Measurements from ENCODE around the gene R3HCC1L.
A peak's percentile ranks its signal among the peaks of the same experiment; 100 is the strongest.

R3HCC1L gene

DNA sequence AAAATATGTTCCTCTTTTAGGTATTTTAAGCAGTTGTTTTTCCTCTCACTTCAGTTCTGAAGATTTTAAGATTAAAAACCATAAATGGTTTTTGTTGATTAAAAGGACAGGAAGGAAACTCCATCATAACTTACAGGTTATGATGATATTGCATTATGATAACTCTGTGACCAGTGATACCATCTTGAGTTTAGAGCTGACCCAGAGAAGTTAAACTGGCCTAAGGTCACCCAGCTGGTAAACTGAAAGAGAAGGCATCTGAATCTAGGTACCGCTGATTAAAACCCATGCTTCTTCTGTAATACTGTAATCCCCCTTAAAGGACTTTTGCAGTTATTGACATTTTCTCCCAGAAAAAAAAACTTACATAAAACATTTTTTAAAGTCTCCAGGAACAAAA is 103.9 kb downstream of the R3HCC1L start:
- DNase-seq = no peak

DNA sequence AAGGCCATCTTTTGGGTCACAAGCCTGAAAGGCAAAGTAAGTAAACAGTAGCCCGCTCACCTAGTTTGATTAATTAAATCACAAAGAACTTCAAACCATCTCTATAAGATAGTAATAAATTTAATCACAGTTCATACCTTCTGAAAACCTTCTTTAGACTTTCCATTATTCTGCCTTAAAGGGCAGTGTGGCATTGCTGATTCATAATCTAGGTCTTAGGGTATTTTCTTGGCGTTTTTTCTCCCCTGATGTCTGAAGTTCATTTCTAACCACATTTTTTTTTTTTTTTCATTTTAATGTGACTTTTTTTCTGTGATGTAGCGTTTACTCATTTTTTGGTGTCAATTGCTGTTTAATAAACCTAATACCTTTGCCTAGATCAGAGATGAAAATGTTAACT is 106.1 kb downstream of the R3HCC1L start:
- no peak for DNase-seq

DNA sequence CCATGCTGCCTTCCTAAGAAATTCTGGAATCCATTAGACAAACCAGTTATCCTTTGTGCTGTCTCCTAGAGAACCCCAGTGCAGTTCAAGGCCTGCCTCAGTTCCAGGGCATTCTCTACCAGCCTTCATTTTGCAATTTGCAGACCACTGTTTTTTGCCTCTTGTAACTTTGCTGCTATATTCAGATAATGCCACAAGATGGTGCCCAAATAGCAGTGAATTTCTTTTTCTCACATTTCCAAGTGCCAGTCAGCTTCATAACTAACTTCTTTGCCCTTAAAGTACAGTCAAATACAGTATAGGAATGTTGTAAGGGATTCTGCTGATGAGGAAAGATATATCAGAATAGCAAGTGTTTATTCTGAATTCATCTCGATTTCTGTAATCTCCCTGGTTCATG is 108.4 kb downstream of the R3HCC1L start:
- peak; percentile 21 for DNase-seq

DNA sequence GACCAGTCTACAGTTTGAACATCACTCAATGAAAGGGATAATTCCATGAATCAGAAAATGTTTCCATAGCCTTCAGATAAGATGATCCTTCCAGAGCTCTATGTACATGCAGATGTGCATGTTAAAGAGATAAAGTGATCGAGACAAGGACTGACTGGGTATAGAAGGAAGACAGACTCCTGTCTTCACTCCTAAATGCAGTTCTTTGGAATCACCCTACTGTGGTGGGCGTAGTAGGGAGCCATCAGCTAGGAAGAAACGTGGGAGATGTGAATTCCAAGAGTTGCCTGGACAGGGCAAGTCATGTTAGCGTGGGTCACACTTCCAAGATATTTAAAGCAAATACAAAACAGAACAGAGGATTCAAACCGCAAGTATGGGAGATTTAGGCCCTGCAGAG is 109.7 kb downstream of the R3HCC1L start:
- DNase-seq = no peak

DNA sequence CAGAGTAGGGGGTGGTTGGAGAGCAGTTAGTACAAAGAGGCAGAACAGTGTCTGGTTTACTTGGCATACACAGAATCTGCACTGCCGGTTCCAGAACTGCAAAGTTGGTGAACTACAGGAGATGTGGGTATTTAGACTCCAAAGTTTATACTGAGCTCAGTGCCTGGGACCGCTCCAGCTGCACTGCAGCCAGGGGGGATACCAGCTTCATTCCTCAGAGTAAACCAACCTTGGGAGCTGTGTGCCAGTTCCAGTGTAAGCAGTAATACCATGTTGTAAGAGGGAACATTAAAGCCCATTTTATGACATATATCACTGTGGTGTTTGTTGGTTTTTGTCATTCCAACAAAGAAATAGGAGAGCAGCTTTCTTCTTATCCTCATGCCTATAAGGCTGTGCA is 110.1 kb downstream of the R3HCC1L start:
- no peak for DNase-seq

DNA sequence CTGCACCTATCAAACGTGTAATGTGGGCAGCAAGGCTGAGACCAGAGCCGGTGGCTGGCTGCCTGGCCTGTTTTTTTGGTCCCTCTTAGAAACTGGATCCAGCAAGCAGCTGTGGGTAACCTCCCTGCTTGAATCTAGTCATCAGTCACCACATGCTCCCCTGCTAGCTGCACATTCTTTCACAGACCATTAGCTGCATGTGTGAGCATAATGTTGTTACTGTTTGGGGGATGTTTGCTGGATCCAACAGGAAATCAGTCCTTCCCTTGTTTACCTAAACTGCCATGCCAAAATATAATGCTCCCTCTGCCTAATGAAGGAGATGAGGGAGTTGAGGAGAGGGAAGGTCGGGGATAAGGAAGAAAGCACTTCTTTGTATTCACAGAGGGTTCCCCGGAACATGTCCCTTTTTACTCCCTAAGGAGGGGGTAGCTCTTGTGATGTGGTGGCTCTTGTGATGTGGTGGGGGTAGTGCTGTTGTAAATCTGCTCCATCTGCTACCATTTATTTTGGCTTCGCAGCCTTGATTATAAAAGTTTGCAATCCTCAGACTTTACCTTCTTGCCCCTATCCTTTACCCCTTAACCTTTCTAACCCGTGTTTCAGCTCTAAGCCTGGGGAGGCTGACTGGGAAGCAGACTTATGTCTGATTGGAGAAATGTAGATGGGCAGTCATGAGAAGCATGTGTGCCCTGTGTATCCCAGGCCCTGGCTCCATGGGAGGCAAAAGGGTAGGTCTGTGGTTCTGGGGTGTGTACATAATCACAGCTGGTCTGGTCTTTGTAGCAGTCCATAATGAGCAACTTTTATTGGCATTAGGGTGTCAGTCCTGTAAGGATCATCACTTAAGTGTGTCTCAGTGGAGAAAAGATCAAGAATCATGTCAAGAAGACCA is 112.7 kb downstream of the R3HCC1L start:
- no peak for DNase-seq

DNA sequence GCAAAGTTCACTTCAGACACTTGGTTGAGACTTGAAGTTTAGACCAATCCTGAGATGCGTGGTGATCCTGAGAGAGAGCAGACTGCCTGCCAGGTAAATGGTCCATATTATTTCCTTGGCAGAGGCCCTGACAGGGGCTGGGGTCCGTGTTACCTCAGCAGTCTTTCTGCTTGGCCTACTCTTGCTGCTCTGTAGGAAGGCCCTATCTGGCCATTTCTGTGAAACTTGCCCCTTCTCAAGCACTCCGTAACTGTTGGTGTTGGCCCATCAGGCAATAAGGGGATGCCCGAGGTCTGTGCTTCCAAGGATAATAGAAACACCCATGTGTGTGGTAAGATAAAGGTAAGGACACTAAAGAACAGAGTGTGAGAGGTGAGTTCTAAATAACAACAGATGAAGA is 113.6 kb downstream of the R3HCC1L start:
- no peak for DNase-seq

DNA sequence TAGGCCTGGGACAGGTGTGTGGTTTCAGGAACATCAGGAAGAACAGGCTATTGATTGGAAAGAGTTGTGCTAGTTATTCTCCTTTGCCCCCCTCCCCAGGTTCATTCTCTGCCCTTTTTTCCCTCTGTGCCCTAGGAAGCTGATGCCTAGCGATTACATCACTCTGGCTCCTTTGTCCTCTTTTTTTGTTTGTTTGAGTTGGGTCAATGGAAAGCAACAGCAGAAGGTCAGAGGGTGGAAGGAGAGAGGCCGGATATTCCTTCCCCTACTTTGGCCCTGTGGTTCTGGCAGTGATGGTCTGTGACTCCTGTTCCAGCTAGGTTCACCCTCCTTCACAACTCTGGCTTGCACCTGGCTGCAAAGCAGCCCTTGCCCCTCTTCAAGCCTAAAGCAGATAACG is 114.7 kb downstream of the R3HCC1L start:
- DNase-seq = no peak

DNA sequence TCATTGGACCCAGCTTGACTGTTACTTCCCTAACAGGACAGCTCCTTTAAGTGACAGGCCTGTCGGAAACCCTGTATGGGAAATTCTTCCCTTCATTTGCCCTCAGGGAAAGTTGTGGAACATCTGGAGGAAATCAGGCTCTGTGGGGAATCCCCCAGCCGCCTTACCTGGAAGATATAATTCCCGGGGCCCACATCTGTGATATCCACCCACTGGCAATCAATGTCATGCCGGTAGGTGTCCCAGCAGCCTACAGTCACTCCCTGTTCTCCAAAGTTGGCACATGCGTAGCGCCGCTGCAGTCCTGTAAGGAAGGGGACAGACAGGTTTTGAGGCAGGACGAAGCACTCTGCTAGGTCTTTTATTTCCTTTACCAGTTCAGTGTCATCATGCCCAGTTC is 116.9 kb downstream of the R3HCC1L start:
- DNase-seq = no peak

DNA sequence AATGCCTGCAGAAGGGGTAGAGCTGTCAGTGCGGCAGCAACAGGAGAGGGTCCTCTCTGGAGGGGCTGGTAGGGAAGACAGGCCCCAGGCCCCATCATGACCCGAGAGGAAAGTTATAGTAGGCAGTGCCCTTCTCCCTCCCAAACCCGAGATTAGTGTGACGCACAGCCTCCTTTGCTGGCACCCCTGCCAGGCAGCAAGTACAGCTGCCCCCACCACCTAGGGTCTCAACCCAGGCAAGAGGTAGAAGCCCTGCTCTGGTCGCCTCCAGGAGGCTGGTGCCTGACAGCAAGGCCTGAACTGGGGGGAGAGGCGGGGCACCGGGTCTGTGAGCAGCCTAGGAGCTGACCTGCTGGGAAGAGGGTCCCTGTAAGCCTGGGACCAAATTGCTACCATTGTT is 118.0 kb downstream of the R3HCC1L start:
- no peak for DNase-seq

DNA sequence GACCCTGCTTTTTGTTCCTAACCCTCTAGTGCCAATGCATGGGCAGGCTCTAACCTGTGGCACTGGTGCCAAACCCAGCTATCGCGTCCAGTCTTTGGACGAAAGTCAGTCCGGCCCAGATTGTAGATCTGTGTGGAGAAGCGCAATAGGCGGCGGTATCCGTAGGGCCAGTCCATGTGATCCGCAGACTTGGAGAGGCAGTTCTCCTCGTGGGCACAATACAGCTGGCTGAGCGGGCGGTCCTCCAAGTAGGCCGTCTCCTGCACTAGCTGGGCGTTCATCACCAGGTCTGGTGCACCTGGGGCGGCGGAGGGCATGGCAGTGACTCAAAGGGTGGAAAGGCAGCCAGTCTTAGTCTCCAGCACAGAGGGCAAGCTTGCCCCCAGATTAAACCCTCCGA is 119.0 kb downstream of the R3HCC1L start:
- DNase-seq = no peak

DNA sequence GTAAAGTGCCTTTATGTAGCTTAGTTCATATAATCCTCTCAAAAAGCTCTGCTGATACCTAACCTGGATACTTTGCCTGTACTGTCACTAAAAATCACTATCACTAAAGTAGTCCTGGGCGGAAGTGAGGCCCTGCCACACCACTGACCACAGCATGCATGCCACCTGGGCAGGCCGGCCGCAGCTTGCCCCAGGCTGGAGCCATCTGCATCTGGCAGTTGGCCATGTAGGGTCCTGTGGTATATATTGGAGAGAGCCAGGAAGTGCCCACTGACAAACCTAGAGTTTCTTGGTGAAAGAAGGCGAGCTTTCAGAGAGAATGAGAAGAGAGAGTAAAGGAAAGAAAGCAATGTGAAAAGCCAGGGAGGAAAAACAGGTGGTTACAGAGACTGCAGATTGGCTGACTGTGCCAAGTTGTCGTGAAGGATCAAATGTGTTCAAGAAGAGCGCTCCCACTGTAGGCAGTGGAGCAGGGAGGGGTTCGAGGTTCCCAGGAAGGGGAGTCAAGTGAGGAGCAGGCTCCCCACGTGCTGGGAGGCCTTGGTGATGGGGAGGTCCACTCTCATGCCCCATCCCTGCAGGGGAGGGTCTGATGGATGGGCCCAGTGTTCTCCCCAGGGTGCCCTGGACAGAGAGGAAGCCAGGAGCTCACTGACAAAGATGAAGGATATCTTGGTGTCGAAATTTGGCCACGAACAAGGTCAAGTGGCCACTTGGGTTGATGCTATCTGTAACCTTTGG is 119.9 kb downstream of the R3HCC1L start:
- no peak for DNase-seq

DNA sequence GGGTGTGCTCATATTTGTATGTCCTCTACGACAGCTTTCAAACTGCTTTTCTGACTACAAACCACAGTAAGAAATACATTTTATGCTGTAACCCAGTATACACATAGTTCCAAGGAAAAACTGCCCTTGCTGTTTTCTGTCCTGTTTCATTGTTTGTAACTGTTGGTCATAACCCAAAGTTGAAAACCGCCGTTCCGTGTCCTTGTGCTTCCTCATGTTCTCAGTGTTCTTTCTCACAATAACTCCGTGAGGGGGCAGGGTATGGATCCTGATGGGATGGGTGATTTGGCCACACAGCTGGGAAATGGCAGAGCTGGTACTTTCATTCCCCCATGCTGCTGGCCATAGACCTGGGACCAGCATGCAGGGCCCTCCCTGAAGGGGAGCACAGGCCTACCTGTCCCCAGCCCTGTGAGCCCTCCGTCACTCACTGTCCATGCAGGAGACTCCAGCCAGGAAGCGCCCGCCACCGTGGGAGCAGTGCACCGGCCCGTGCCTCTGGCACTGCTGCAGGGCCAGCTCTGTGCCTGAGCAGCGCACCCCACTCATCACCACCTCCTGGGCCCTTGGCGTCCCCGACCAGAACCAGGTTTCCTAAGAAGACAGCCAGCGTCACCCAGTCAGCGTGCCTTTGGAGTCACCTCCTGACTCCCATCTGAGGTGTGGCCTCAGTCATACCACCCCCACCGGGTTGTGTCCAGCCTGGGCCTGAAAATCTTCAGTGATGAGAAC is 120.9 kb downstream of the R3HCC1L start:
- DNase-seq = no peak

DNA sequence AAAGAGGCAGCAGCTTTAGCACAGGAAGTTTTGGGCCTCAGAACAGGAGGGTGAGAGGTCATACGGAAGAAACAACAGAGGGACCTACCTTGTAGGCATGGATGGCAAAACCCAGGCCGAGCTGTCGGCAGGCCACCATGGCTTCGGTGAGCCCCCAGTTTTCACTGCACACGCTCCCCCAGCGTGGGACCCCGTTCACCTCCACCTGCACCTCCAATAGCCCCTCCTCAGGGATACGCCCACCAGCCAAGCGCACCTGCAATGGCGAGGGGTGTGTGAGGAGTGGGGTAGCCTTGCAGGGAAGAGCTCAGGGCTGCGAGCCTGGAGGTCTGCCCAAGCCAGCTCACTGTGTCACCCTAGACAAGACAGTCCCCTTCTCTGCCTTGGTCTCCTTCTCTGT is 122.2 kb downstream of the R3HCC1L start:
- DNase-seq = no peak

DNA sequence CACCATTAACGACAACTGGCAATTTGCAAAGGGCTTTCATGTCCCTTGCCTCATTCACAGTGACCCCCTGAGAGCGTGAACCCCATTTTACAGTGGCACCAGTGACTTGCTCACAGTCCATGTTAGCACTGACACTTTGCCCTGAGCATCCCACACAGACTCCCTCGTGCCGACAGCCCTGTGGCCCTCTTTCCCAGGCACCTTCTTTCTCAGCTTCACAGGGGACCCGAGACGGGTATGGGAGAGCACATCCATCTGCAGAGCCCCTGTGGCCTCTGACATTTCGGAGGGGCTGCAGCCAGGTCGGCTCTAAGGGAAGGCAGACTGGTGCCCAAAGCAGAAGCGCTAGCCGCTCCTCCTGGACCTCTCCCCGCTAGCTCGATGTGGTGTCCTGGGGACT is 122.7 kb downstream of the R3HCC1L start:
- no peak for DNase-seq

DNA sequence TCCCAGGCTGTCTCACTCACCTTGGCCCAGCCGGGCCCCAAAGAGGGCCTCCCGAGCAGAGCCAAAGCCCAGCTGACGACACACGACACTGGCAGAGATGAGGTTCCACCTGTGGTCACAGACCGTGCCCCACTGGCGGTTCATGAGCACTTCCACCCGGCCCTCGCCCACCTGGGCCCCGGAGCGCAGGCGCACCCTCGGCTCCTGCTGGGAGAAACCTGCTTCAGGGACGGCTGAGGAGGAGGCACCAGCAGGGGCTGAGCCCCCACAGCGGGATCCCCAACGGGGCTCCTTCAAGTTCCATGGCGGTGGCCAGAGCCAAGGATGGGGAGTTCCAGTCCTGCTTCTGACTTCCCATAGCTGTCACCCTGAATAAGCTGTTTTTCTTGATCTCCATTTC is 123.5 kb downstream of the R3HCC1L start:
- DNase-seq = no peak

DNA sequence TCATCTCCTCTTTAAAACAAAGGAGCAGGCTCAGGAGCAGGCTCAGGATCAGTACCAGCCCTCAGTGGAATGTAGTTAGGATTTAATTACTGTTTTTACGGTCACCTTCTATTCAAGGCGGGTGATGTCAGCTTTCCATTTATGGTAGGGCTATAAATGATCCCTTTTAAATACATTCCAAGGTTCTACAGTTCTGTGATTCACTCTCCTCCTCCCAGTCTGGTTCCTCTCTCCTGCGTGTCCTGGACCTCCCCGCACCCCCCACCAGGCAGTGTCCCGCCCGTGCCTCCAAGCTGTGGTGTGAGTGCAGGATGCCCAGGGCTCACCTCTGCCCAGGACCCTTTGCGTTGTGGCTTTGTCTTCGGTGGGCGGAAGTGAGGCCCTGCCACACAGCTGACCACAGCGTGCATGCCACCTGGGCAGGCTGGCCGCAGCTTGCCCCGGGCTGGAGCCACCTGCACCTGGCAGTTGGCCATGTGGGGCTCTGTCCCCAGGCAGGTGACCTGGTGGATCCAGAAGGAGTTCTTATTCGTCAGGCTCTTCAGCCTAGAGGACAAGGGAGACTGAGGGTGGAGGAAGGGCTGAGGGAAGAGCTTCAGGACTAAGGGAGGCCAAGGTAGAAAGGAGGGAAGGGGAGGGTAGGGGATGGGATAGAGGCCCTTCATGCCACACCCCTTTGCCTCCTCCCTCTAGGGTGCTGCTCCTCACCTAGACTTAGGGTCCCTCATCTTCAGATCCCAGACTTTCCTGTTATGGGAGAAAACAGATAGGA is 124.4 kb downstream of the R3HCC1L start:
- no peak for DNase-seq

DNA sequence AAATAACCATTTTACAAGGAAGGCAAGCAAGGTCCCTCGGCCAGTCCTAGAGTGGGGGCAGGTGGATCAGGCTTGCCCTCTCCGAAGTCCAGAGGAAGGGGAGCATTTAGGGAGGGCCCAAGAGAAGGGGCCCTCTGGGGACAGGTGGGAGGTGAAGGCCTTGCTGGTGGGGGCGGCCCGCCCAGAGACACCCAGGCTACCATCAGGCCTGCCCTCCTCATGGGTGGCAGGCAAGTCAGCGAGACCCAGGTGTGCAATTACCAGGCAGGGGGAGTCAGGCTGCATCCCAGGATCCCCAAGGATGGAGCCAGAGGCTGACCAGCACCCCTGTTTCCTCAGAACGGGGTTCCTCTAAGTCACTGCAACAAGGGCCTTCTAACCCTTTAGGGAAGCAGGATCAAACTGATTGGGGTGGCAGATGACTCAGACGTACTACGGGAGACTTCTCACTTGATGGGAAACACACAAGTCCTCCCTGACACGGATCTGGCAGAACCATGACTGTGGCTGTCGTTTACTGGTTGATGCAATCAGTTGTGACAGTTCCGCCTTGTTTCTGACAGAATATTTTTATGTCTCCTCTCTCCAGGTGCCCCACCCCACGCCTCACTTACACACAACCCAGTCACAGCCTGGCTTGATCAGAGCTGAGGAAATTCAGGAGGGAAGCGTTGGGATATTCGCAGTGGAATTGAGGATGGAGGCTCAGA is 125.3 kb downstream of the R3HCC1L start:
- DNase-seq = no peak

DNA sequence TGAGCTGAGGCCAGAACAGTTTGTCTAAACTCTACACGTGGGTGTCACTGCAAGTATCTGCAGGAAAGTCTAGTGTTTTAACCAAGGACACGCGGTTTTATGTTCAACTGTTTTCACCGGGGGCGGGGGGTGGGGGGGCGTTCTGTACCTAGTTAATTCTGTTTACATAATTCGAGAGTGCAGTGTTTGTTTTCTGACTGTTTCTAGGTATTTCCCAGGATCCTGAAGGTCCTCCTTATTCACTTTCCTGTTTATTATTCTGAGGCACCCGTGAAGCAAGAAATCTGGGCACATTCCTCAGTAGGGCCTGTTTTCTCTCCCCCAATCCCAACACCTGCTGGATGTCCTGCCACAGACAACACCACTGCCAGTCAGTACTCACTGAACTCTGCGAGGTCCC is 125.9 kb downstream of the R3HCC1L start:
- no peak for DNase-seq

DNA sequence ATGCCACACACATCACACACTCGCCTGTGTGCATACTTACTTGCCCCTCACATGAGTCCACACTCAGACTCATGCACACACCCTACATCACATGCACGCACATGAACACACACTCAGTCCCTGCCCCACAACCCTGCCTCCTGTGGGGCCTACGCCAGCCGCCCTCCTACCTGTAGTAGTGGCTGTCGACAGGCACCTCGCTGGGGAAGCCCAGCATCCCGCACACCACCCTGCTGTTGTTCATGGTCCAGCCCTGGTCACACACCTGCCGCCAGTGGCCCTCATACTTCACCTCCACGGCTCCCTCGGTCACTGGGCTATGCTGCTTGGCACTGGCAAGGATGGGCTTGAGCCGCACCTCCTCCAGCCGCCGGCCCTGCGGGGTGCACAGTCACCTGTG is 126.3 kb downstream of the R3HCC1L start:
- DNase-seq = no peak

DNA sequence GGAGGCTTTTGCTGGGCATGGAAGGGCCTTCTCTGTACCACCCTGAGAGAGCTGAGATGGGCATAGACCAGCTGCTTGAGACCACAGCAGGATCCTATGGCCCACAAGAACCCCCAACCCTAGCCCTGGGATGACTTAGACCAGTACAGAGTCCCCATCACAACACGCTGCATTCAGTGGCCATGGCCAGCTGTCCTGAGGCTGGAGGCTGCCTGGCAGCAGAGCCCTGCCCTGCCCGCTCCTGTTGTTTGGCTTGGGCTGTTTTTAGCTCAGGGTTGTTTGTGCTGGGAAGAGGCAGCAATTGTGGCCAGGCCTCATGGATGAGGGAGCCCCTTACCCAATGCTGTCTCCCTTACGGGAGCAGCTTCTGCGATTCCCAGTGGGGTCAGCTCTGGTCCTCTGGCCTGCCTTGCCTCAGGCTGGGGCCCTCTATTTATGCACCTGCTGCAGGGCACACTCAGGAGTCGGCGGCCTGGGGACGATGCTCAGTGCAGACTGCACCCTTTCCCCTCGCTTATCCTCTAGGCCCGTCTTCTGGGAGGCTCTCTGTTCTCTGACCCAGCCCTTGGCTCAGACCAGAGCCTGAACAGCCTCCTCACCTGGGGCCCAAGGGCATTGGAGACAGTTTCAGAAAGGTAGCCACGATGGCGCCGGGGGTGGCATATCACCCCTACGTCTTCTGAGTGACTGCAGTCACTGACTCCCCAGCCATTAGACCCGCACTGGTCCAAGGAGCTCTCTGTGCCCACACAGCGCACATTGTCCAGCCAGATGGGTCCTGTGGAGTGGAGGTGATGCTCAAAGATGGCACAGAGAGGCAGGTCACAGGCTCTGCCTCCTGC is 127.2 kb downstream of the R3HCC1L start:
- no peak for DNase-seq
